ENCODE data around the gene CLOCK. TPM values are rescaled to one million over a fixed set of nuclear protein-coding genes. Genes with fewer than 3 reads are reported as not detected.

Gene CLOCK
- total RNA-seq, 3 donors from 2014 or later: 29.8 to 32.2 (median 30.2) TPM

DNA sequence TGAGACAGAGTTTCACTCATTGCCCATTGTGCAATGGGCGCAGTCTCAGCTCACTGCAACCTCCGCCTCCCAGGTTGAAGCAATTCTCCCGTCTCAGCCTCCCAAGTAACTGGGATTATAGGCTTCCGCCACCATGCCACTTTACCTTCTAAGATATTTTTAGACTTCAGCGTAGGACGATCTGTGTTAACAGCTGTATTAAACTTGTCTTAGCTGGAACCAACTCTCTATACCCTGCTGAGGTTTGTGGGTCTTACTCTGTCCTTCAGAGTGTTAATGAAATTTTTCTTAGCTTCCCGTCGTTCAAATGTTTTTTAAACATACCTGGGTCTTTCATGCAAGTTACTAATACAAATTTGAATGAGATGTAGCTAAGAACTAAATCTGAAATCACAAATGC is 136.3 kb downstream of the CLOCK start:
- no peaks in the 10 kb centered on the region for H3K36me3 ChIP-seq
- intact Hi-C loops (cut with DNase I; ENCODE audit: low total_unique reads): no loop called here
- H3K4me1 ChIP-seq: no peaks in the 10 kb centered on the region
- no peak for DNase-seq (ENCODE audit: low spot score in 2 of 2)
- no peaks in the 10 kb centered on the region for H3K27me3 ChIP-seq
- H3K4me3 ChIP-seq: no peak overlapping the region
- TF ChIP-seq POLR2AphosphoS5 (IDR thresholded peaks at IDR 0.05) (no peak), POLR2A (IDR thresholded peaks at IDR 0.05) (no peak)
- TF ChIP-seq, protein P1, sequence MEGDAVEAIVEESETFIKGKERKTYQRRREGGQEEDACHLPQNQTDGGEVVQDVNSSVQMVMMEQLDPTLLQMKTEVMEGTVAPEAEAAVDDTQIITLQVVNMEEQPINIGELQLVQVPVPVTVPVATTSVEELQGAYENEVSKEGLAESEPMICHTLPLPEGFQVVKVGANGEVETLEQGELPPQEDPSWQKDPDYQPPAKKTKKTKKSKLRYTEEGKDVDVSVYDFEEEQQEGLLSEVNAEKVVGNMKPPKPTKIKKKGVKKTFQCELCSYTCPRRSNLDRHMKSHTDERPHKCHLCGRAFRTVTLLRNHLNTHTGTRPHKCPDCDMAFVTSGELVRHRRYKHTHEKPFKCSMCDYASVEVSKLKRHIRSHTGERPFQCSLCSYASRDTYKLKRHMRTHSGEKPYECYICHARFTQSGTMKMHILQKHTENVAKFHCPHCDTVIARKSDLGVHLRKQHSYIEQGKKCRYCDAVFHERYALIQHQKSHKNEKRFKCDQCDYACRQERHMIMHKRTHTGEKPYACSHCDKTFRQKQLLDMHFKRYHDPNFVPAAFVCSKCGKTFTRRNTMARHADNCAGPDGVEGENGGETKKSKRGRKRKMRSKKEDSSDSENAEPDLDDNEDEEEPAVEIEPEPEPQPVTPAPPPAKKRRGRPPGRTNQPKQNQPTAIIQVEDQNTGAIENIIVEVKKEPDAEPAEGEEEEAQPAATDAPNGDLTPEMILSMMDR (IDR thresholded peaks at IDR 0.05): no peak
- H3K27ac ChIP-seq: no peak overlapping the region
- H3K9me3 ChIP-seq: no peaks in the 10 kb centered on the region

DNA sequence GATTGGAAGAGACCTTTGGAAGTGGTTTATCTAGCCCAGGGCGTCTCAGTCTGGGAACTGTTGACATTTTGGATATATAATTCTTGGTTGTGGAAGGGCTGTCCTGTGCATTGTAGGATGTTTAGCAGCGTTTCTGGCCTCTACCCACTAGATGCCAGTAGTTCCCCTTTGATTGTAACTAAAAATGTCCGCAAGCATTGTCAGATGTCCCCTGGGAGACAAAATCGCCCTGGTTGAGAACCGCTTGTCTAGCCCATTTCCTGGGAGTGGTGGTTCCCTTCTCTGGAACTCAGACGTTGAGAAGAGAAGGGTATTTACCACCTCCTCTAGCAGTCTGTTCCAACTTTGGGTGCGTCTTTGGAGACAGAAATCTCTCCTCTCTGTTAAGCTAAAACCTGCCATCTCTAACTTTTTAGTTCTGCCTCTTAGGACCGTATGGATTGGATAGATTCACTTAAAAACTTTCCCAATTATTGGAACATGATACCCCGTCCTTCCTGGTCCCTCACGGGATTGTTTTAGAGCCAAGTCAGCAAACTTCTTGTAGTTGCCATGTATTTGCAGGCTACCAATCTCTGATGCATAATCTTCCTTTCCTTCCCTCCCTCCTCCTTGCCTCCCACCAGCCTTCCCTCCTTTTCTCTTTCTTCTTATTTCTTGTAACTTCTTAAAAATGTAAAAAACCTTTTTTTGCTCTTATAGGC is 137.1 kb downstream of the CLOCK start:
- intact Hi-C loops (cut with DNase I; ENCODE audit: low total_unique reads): no loop called here
- H3K27ac ChIP-seq: no peak overlapping the region
- no peaks in the 10 kb centered on the region for H3K9me3 ChIP-seq
- no peaks in the 10 kb centered on the region for H3K27me3 ChIP-seq
- no peak for DNase-seq (ENCODE audit: low spot score in 2 of 2)
- no peaks in the 10 kb centered on the region for H3K4me1 ChIP-seq
- no peak overlapping the region for H3K4me3 ChIP-seq
- no peaks in the 10 kb centered on the region for H3K36me3 ChIP-seq
- TF ChIP-seq POLR2A (IDR thresholded peaks at IDR 0.05) (no peak), POLR2AphosphoS5 (IDR thresholded peaks at IDR 0.05) (no peak)
- TF ChIP-seq, protein P1 (IDR thresholded peaks at IDR 0.05): no peak

DNA sequence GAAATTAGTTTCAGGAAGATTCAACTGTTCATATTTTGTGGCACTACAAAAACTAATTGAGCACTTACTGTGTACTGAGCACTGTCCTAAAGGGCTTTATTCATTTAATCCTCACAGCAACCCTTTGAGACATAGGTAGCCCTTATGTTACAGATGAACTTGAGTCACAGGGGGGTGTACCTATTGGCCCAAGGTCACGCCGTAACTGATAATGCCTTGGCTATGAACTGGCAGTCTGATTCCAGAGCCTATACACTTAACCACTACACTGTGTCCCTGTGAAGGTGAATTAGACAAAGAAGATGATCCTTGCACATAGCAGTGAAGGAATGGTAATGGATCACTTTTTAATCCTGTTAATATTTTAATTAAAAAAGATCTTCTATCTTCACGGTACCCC is 138.9 kb downstream of the CLOCK start:
- Histone ChIP-seq H3K9me3 (no peaks in the 10 kb centered on the region), H3K27me3 (no peaks in the 10 kb centered on the region), H3K36me3 (no peaks in the 10 kb centered on the region), H3K4me3 (no peak overlapping the region), H3K27ac (no peak overlapping the region), H3K4me1 (no peaks in the 10 kb centered on the region)
- TF ChIP-seq POLR2AphosphoS5 (IDR thresholded peaks at IDR 0.05) (no peak), POLR2A (IDR thresholded peaks at IDR 0.05) (no peak)
- TF ChIP-seq, protein P1 (IDR thresholded peaks at IDR 0.05): no peak
- no peak for DNase-seq (ENCODE audit: low spot score in 2 of 2)
- intact Hi-C loops (cut with DNase I; ENCODE audit: low total_unique reads): no loop called here

DNA sequence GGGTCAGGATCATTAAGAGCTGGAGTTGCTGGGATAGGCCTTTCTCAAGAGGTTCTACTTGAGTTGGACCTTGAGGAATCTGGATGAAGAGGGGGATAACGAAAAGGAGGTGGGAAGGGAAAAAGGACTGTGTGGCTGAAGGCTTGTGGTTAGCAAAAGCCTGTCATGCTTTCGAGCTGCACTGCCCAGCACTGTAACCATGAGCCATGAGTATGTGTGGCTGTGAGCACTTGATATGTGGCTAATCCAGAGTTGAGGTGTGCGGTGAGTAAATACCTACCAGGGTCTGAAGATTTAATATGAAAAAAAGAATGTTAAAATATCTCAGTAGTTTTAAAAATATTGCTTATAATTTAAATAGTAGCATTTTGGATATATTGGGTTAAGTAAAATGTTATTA is 139.6 kb downstream of the CLOCK start:
- Histone ChIP-seq H3K36me3 (no peaks in the 10 kb centered on the region), H3K4me3 (no peak overlapping the region), H3K9me3 (no peaks in the 10 kb centered on the region), H3K27me3 (no peaks in the 10 kb centered on the region), H3K27ac (no peak overlapping the region), H3K4me1 (no peaks in the 10 kb centered on the region)
- intact Hi-C loops (cut with DNase I; ENCODE audit: low total_unique reads): no loop called here
- TF ChIP-seq POLR2A (IDR thresholded peaks at IDR 0.05) (no peak), POLR2AphosphoS5 (IDR thresholded peaks at IDR 0.05) (no peak)
- TF ChIP-seq, protein P1 (IDR thresholded peaks at IDR 0.05): no peak
- DNase-seq (ENCODE audit: low spot score in 2 of 2): no peak

DNA sequence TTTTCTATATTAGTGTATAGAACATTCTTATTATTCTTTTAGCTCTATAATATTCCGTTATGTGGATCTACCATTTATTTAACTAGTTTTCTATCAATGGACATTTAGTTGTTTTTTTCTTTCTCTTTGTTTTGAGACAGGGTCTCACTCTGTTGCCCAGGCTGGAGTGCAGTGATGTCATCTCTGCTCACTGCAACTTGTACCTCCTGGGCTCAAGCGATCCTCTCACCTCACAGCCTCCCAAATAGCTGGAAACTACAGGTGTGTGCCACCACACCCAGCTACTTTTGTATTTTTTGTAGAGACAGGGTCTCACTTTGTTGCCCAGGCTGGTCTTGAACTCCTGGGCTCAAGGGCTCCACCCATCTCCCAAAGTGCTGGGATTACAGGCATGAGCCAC is 140.2 kb downstream of the CLOCK start:
- DNase-seq (ENCODE audit: low spot score in 2 of 2): no peak
- TF ChIP-seq POLR2A (IDR thresholded peaks at IDR 0.05) (no peak), POLR2AphosphoS5 (IDR thresholded peaks at IDR 0.05) (no peak)
- no peak overlapping the region for H3K27ac ChIP-seq
- H3K4me3 ChIP-seq: no peak overlapping the region
- H3K9me3 ChIP-seq: no peaks in the 10 kb centered on the region
- intact Hi-C loops (cut with DNase I; ENCODE audit: low total_unique reads): no loop called here
- H3K27me3 ChIP-seq: no peaks in the 10 kb centered on the region
- H3K4me1 ChIP-seq: no peaks in the 10 kb centered on the region
- H3K36me3 ChIP-seq: no peaks in the 10 kb centered on the region
